ENCODE data around the gene TXN.
"Not testable (repeated sequence)": the region's sequence is repeated elsewhere in the genome, so short reads cannot be mapped to it uniquely, and the experiment has no call there.

Gene TXN

GRCh38 chr9:110207071-110207641 lies 49.2 kb downstream of the TXN start:
- no peak for DNase-seq

GRCh38 chr9:110206389-110206788 lies 49.9 kb downstream of the TXN start:
- no peak for DNase-seq

- not testable (repeated sequence) for DNase-seq
Observed at GRCh38 chr9:110205612-110206011, 50.7 kb downstream of the TXN start.

- no peak for DNase-seq
Observed at GRCh38 chr9:110202232-110202631, 54.1 kb downstream of the TXN start.

GRCh38 chr9:110199643-110200042 lies 56.7 kb downstream of the TXN start:
- no peak for DNase-seq

- DNase-seq = no peak
Observed at GRCh38 chr9:110198357-110198756, 58.0 kb downstream of the TXN start.

- DNase-seq = no peak
Observed at GRCh38 chr9:110197330-110198187, 58.7 kb downstream of the TXN start.

- not testable (repeated sequence) for DNase-seq
Observed at GRCh38 chr9:110196084-110196499, 60.2 kb downstream of the TXN start.

Measured in NCI-H1436 (cell line).